Osteoblast (primary cell): ENCODE results near the gene CDH5. TPM values are rescaled to one million over a fixed set of nuclear protein-coding genes. Genes with fewer than 3 reads are reported as not detected.

ENCODE experiments used
- DNase-seq: peaks from one replicate; pipeline ENCODE4 v3.0.0; 2011; ENCODE audit warnings: low spot score, mixed read lengths; ENCODE audit not compliant: insufficient read length; ENCODE audit errors: missing footprints
- H2AFZ ChIP-seq: 2 replicates; pipeline ENCODE4 v1.6.0; 2011; ENCODE audit warnings: mild to moderate bottlenecking, low read length
- H3K27ac ChIP-seq: 2 replicates; pipeline ENCODE4 v1.5.1; 2011; ENCODE audit warnings: mild to moderate bottlenecking, low read depth, low read length, moderate library complexity
- H3K27me3 ChIP-seq: 2 replicates; pipeline ENCODE4 v1.6.0; 2012; ENCODE audit warnings: mild to moderate bottlenecking, control low read depth, inconsistent platforms, low read length, moderate library complexity; ENCODE audit not compliant: insufficient read depth
- H3K36me3 ChIP-seq: 2 replicates; pipeline ENCODE4 v1.5.1; 2011; ENCODE audit warnings: mild to moderate bottlenecking, low read length, control low read depth, moderate library complexity; ENCODE audit not compliant: insufficient read depth
- H3K4me1 ChIP-seq: 2 replicates; pipeline ENCODE4 v1.5.1; 2011; ENCODE audit warnings: mild to moderate bottlenecking, low read length, control low read depth, moderate library complexity; ENCODE audit not compliant: insufficient read depth
- H3K4me2 ChIP-seq: 2 replicates; pipeline ENCODE4 v1.6.0; 2011; ENCODE audit warnings: mild to moderate bottlenecking, low read length; ENCODE audit not compliant: insufficient read depth
- H3K4me3 ChIP-seq: fragments of 200-600 bp; sonication (generic); 3 replicates; pipeline ENCODE4 v1.5.1; 2012; ENCODE audit warnings: mild to moderate bottlenecking, low read length, inconsistent platforms; ENCODE audit not compliant: insufficient read depth
- H3K79me2 ChIP-seq: 2 replicates; pipeline ENCODE4 v1.6.0; 2012; ENCODE audit warnings: mild to moderate bottlenecking, low read length, control low read depth, inconsistent platforms; ENCODE audit not compliant: insufficient read depth
- H3K9me3 ChIP-seq: 2 replicates; pipeline ENCODE4 v1.5.1; 2011; ENCODE audit warnings: low read depth, low read length, control low read depth
- H4K20me1 ChIP-seq: 2 replicates; pipeline ENCODE4 v1.6.0; 2012; ENCODE audit warnings: mild to moderate bottlenecking, low read length, control low read depth; ENCODE audit not compliant: insufficient read depth
- total RNA-seq: library from RNA; depleted of rRNA; stranded (reverse); fragments of >200 nt; gene quantifications from 2 replicates; pipeline ENCODE4 v1.2.3, GENCODE V29; 2012
- TF ChIP-seq, protein P1 (sequence below): IDR thresholded peaks from 2 replicates; pipeline ENCODE4 v1.5.1; 2011; ENCODE audit warnings: mild to moderate bottlenecking, low read depth, low read length, moderate library complexity; ENCODE audit errors: extremely low read depth

The CDH5 gene
- total RNA-seq, 1 donor, result 0.72 TPM

DNA sequence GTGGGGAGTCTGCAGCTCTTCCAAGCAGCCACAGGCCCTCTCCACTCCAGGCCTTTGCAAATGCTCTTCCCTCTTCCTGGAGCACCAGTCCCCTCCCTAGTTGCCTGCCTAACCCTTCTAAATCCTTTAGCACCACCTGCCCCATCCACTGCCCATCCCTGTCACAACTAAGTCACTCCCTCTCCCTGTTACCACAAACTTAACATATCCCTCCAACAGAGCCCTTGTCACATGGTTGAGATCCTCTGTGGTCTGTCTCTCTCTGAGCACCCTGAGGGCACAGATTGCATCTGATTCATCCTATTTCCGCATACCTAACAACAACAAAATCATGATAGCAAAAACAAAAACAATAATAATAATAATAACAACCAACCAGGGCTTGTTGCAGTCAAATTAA is 49.6 kb downstream of the CDH5 start:
- TF ChIP-seq, protein P1, sequence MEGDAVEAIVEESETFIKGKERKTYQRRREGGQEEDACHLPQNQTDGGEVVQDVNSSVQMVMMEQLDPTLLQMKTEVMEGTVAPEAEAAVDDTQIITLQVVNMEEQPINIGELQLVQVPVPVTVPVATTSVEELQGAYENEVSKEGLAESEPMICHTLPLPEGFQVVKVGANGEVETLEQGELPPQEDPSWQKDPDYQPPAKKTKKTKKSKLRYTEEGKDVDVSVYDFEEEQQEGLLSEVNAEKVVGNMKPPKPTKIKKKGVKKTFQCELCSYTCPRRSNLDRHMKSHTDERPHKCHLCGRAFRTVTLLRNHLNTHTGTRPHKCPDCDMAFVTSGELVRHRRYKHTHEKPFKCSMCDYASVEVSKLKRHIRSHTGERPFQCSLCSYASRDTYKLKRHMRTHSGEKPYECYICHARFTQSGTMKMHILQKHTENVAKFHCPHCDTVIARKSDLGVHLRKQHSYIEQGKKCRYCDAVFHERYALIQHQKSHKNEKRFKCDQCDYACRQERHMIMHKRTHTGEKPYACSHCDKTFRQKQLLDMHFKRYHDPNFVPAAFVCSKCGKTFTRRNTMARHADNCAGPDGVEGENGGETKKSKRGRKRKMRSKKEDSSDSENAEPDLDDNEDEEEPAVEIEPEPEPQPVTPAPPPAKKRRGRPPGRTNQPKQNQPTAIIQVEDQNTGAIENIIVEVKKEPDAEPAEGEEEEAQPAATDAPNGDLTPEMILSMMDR, result no peak
- no peak overlapping the region for H2AFZ ChIP-seq
- H3K4me3 ChIP-seq, result no peak overlapping the region
- no peaks in the 10 kb centered on the region for H3K27me3 ChIP-seq
- no peaks in the 10 kb centered on the region for H3K36me3 ChIP-seq
- no peak overlapping the region for H3K4me2 ChIP-seq
- no peak for DNase-seq
- H3K27ac ChIP-seq, result no peak overlapping the region
- H3K9me3 ChIP-seq, result no peaks in the 10 kb centered on the region
- H4K20me1 ChIP-seq, result no peaks in the 10 kb centered on the region
- H3K4me1 ChIP-seq, result peaks cover 22% of the 10 kb centered on the region
- H3K79me2 ChIP-seq, result no peaks in the 10 kb centered on the region

DNA sequence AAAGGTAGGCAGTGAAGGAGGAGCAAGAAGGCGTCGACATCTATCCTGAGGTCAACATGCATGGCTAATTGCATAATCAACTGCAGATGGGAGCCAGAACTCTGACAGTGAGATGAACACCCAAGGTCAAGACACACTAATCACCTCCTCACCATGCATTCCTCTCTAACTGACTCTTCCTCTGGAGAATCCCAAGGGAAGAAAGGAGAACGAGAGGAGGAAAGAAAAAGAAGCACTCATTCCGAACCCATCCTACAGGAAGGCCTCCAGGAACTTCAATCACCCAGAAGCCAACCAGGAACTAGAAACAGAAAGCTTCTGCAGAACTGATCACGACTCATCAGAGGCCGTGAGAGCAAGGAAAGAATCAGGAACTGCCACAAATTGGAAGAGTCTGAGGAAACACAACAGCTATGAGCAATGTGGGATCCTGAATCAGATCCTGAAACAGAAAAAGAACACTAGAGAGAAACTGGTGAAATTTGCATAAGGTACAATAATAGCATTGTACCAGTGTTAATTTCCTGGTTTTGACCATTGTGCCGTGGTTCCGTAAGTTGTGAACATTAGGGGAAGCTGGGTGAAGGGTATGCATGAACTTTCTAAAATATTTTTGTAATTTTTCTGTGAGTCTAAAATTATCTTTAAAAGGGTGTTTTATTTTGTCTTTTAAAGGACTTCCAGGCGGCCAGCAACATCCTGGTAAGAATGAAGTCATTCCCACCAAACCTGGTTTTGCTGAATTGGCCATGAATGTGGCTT is 50.6 kb downstream of the CDH5 start:
- no peak overlapping the region for H3K4me3 ChIP-seq
- H3K36me3 ChIP-seq, result no peaks in the 10 kb centered on the region
- peak overlapping the region; percentile 32 for H3K27ac ChIP-seq
- H3K27me3 ChIP-seq, result no peaks in the 10 kb centered on the region
- H4K20me1 ChIP-seq, result no peaks in the 10 kb centered on the region
- peaks cover 22% of the 10 kb centered on the region for H3K4me1 ChIP-seq
- no peaks in the 10 kb centered on the region for H3K9me3 ChIP-seq
- DNase-seq, result no peak
- H3K4me2 ChIP-seq, result peak overlapping the region; percentile 30
- TF ChIP-seq, protein P1, result no peak
- H2AFZ ChIP-seq, result peak overlapping the region; percentile 23
- no peaks in the 10 kb centered on the region for H3K79me2 ChIP-seq

DNA sequence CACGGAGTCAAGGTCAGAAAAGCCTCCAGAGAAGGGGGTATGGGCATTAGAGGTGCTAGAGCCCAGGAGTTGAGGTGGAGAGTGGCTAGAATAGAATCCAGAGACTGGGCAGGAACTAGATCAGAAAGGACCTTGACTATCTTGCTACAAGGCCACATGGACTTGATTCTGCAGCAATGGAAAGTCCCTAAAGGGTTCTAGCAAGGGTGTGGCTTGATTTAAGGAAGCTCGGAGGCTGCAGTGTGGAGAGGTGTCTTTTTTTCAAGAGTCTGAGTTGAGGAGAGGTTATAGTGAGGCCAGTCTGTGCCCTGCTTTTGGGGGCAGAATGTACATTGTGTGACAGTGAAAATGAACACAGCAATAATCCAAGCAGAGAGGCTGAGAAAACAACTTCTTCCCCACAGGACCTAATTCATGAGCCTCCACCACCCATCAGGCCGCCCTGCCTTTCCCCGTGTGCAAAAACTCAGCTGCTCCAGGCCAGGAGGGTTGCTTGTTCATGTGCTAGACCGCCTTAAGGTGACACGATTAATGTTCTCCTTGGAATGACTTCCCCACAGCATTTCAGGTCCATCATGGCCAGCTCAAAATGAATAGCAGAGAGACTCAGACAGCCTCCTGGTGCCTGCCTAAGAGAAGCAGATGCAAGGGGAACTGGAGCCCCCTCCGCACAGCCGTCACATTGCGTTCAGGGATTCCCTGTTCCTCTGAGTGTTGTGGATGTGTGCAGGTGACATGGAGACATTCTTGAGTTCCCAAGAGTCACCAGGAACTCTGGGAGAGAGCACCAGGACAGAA is 51.9 kb downstream of the CDH5 start:
- Histone ChIP-seq H3K9me3 (no peaks in the 10 kb centered on the region), H4K20me1 (no peaks in the 10 kb centered on the region), H3K79me2 (no peaks in the 10 kb centered on the region), H3K36me3 (no peaks in the 10 kb centered on the region), H2AFZ (no peak overlapping the region), H3K4me3 (no peak overlapping the region), H3K4me1 (peaks cover 22% of the 10 kb centered on the region), H3K27ac (no peak overlapping the region), H3K27me3 (no peaks in the 10 kb centered on the region), H3K4me2 (no peak overlapping the region)
- no peak for DNase-seq
- TF ChIP-seq, protein P1, result no peak

DNA sequence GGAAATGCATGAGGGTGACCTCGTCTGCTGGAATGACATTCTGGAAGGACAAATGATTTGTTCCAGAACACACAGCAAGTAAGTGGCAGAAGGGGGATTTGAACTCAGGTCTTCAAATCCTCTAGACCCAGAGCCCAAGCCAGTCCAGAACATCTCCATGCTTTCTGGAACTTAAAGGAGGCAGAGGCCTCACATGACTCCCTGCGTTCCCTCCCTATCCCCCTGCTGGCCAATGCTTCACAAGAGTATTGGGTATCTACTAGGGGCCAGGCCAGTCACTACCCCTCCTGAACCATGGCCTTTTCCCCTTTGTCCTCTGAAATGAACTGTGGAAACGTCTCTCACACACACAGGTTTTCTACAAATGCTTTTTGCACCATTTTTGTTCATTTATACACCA is 53.0 kb downstream of the CDH5 start:
- H3K36me3 ChIP-seq, result no peaks in the 10 kb centered on the region
- H2AFZ ChIP-seq, result no peak overlapping the region
- no peaks in the 10 kb centered on the region for H3K9me3 ChIP-seq
- no peaks in the 10 kb centered on the region for H4K20me1 ChIP-seq
- peaks cover 21% of the 10 kb centered on the region for H3K4me1 ChIP-seq
- no peak for DNase-seq
- no peaks in the 10 kb centered on the region for H3K27me3 ChIP-seq
- no peak overlapping the region for H3K4me3 ChIP-seq
- H3K79me2 ChIP-seq, result no peaks in the 10 kb centered on the region
- no peak overlapping the region for H3K27ac ChIP-seq
- no peak overlapping the region for H3K4me2 ChIP-seq
- TF ChIP-seq, protein P1, result peak; percentile 8
